IPS-20b (cell line): ENCODE measurements around the gene KLHL7.
"Not testable (repeated sequence)": the region's sequence is repeated elsewhere in the genome, so short reads cannot be mapped to it uniquely, and the experiment has no call there.

ENCODE experiments used
- H3K27ac ChIP-seq: one replicate; pipeline ENCODE4 v1.5.1; 2013; ENCODE audit warnings: low read length
- H3K27me3 ChIP-seq: 2 replicates; pipeline ENCODE4 v1.6.1; 2013; ENCODE audit warnings: mild to moderate bottlenecking, low read length, inconsistent platforms; ENCODE audit not compliant: insufficient read depth
- H3K36me3 ChIP-seq: 2 replicates; pipeline ENCODE4 v1.6.1; 2013; ENCODE audit warnings: low read depth, mild to moderate bottlenecking, inconsistent platforms, low read length, moderate library complexity; ENCODE audit not compliant: insufficient read depth
- H3K4me1 ChIP-seq: 2 replicates; pipeline ENCODE4 v1.6.1; 2013; ENCODE audit warnings: mild to moderate bottlenecking, control low read depth, inconsistent platforms, low read length, moderate library complexity; ENCODE audit not compliant: insufficient read depth
- H3K4me3 ChIP-seq: 2 replicates; pipeline ENCODE4 v1.5.1; 2013; ENCODE audit warnings: mild to moderate bottlenecking, low read length, inconsistent platforms
- H3K9ac ChIP-seq: 2 replicates; pipeline ENCODE4 v1.6.1; 2013; ENCODE audit warnings: low read depth, mild to moderate bottlenecking, inconsistent platforms, low read length, moderate library complexity
- H3K9me3 ChIP-seq: 2 replicates; pipeline ENCODE4 v1.6.1; 2013; ENCODE audit warnings: mild to moderate bottlenecking, low read depth, low read length, inconsistent platforms; ENCODE audit not compliant: insufficient read depth

Gene KLHL7

GRCh38 chr7:23184291-23184690 is 78.7 kb downstream of the KLHL7 start:
- Histone ChIP-seq H3K4me1 (peaks cover 8% of the 10 kb centered on the region; the same call in 1 of the 2 replicates), H3K9me3 (no peaks in the 10 kb centered on the region), H3K27ac (no peak overlapping the region), H3K9ac (no peak overlapping the region), H3K4me3 (peak overlapping the region; percentile 96; the same call in 1 of the 2 replicates), H3K27me3 (no peaks in the 10 kb centered on the region), H3K36me3 (peaks cover 47% of the 10 kb centered on the region)

GRCh38 chr7:23184709-23185359 is 79.2 kb downstream of the KLHL7 start:
- H3K9me3 ChIP-seq, result no peaks in the 10 kb centered on the region
- H3K27me3 ChIP-seq, result no peaks in the 10 kb centered on the region
- H3K27ac ChIP-seq, result no peak overlapping the region
- H3K4me3 ChIP-seq, result no peak overlapping the region
- peaks cover 8% of the 10 kb centered on the region; the same call in 1 of the 2 replicates for H3K4me1 ChIP-seq
- peaks cover 51% of the 10 kb centered on the region for H3K36me3 ChIP-seq
- H3K9ac ChIP-seq, result no peak overlapping the region

- Histone ChIP-seq H3K36me3 (peaks cover 61% of the 10 kb centered on the region), H3K27me3 (no peaks in the 10 kb centered on the region), H3K9ac (no peak overlapping the region), H3K4me3 (no peak overlapping the region), H3K27ac (no peak overlapping the region), H3K9me3 (no peaks in the 10 kb centered on the region), H3K4me1 (peaks cover 8% of the 10 kb centered on the region; the same call in 1 of the 2 replicates)
Observed at GRCh38 chr7:23185980-23186379, 80.4 kb downstream of the KLHL7 start.

- H3K27ac ChIP-seq, result no peak overlapping the region
- H3K4me1 ChIP-seq, result no peaks in the 10 kb centered on the region
- peaks cover 79% of the 10 kb centered on the region for H3K36me3 ChIP-seq
- no peak overlapping the region for H3K4me3 ChIP-seq
- H3K9me3 ChIP-seq, result no peaks in the 10 kb centered on the region
- H3K27me3 ChIP-seq, result no peaks in the 10 kb centered on the region
- H3K9ac ChIP-seq, result no peak overlapping the region
Observed at GRCh38 chr7:23191022-23191421, 85.4 kb downstream of the KLHL7 start.

- not testable (repeated sequence) for H3K27ac ChIP-seq, H3K4me1 ChIP-seq, H3K4me3 ChIP-seq, H3K27me3 ChIP-seq, H3K9ac ChIP-seq, H3K9me3 ChIP-seq
- peaks cover 73% of the 10 kb centered on the region for H3K36me3 ChIP-seq
Observed at GRCh38 chr7:23193650-23194227, 88.2 kb downstream of the KLHL7 start.

- Histone ChIP-seq H3K9me3 (no peaks in the 10 kb centered on the region), H3K27ac (no peak overlapping the region), H3K4me3 (no peak overlapping the region), H3K27me3 (no peaks in the 10 kb centered on the region), H3K9ac (no peak overlapping the region), H3K36me3 (peaks cover 75% of the 10 kb centered on the region), H3K4me1 (no peaks in the 10 kb centered on the region)
Observed at GRCh38 chr7:23196306-23196705, 90.7 kb downstream of the KLHL7 start.

- H3K36me3 ChIP-seq, result peaks cover 66% of the 10 kb centered on the region
- not testable (repeated sequence) for H3K27ac ChIP-seq, H3K4me1 ChIP-seq, H3K27me3 ChIP-seq, H3K9me3 ChIP-seq, H3K9ac ChIP-seq, H3K4me3 ChIP-seq
Observed at GRCh38 chr7:23197745-23198144, 92.2 kb downstream of the KLHL7 start.

- Histone ChIP-seq H3K4me1 (no peaks in the 10 kb centered on the region), H3K9ac (no peak overlapping the region), H3K27me3 (no peaks in the 10 kb centered on the region), H3K27ac (no peak overlapping the region), H3K36me3 (peaks cover 56% of the 10 kb centered on the region), H3K4me3 (no peak overlapping the region), H3K9me3 (no peaks in the 10 kb centered on the region)
Observed at GRCh38 chr7:23200331-23200730, 94.7 kb downstream of the KLHL7 start.

GRCh38 chr7:23204241-23204640 is 98.7 kb downstream of the KLHL7 start:
- Histone ChIP-seq H3K9ac (no peak overlapping the region), H3K36me3 (peaks cover 26% of the 10 kb centered on the region), H3K4me1 (no peaks in the 10 kb centered on the region), H3K27me3 (no peaks in the 10 kb centered on the region), H3K4me3 (no peak overlapping the region), H3K9me3 (no peaks in the 10 kb centered on the region), H3K27ac (no peak overlapping the region)

GRCh38 chr7:23205577-23205908 is 100.0 kb downstream of the KLHL7 start:
- Histone ChIP-seq H3K27ac (no peak overlapping the region), H3K4me1 (no peaks in the 10 kb centered on the region), H3K9me3 (no peaks in the 10 kb centered on the region), H3K4me3 (no peak overlapping the region), H3K9ac (no peak overlapping the region), H3K36me3 (peaks cover 13% of the 10 kb centered on the region), H3K27me3 (no peaks in the 10 kb centered on the region)

GRCh38 chr7:23205909-23206767 is 100.6 kb downstream of the KLHL7 start:
- Histone ChIP-seq H3K9ac (no peak overlapping the region), H3K27me3 (no peaks in the 10 kb centered on the region), H3K36me3 (peaks cover 7% of the 10 kb centered on the region), H3K4me3 (no peak overlapping the region), H3K4me1 (no peaks in the 10 kb centered on the region), H3K9me3 (no peaks in the 10 kb centered on the region), H3K27ac (no peak overlapping the region)

GRCh38 chr7:23207021-23207420 is 101.4 kb downstream of the KLHL7 start:
- Histone ChIP-seq H3K4me3 (no peak overlapping the region), H3K36me3 (no peaks in the 10 kb centered on the region), H3K9me3 (no peaks in the 10 kb centered on the region), H3K4me1 (no peaks in the 10 kb centered on the region), H3K27ac (no peak overlapping the region), H3K27me3 (no peaks in the 10 kb centered on the region), H3K9ac (no peak overlapping the region)
